ENCODE measurements around the gene NFIA.

The NFIA gene

GRCh38 chr1:61370913-61371279, 288.5 kb downstream of the NFIA start:
- DNase-seq (ENCODE audit: low read depth) = no peak

- no peak for DNase-seq (ENCODE audit: low read depth)
Measured at GRCh38 chr1:61372944-61373343, 290.6 kb downstream of the NFIA start.

GRCh38 chr1:61374156-61374555, 291.8 kb downstream of the NFIA start:
- no peak for DNase-seq (ENCODE audit: low read depth)

- no peak for DNase-seq (ENCODE audit: low read depth)
Measured at GRCh38 chr1:61375082-61375880, 292.9 kb downstream of the NFIA start.

- DNase-seq (ENCODE audit: low read depth) = no peak
Measured at GRCh38 chr1:61376151-61376550, 293.8 kb downstream of the NFIA start.

- DNase-seq (ENCODE audit: low read depth) = no peak
Measured at GRCh38 chr1:61377242-61377958, 295.0 kb downstream of the NFIA start.

- DNase-seq (ENCODE audit: low read depth) = no peak
Measured at GRCh38 chr1:61378494-61379180, 296.3 kb downstream of the NFIA start.

- no peak for DNase-seq (ENCODE audit: low read depth)
Measured at GRCh38 chr1:61379693-61380092, 297.3 kb downstream of the NFIA start.

- no peak for DNase-seq (ENCODE audit: low read depth)
Measured at GRCh38 chr1:61380561-61380960, 298.2 kb downstream of the NFIA start.

GRCh38 chr1:61386323-61386722, 304.0 kb downstream of the NFIA start:
- DNase-seq (ENCODE audit: low read depth) = no peak

- DNase-seq (ENCODE audit: low read depth) = no peak
Measured at GRCh38 chr1:61386770-61387169, 304.4 kb downstream of the NFIA start.

- DNase-seq (ENCODE audit: low read depth) = no peak
Measured at GRCh38 chr1:61387829-61388228, 305.5 kb downstream of the NFIA start.

GRCh38 chr1:61388566-61388965, 306.2 kb downstream of the NFIA start:
- DNase-seq (ENCODE audit: low read depth) = no peak

GRCh38 chr1:61389194-61389925, 307.0 kb downstream of the NFIA start:
- no peak for DNase-seq (ENCODE audit: low read depth)

- no peak for DNase-seq (ENCODE audit: low read depth)
Measured at GRCh38 chr1:61389926-61390845, 307.8 kb downstream of the NFIA start.

- no peak for DNase-seq (ENCODE audit: low read depth)
Measured at GRCh38 chr1:61391730-61392129, 309.4 kb downstream of the NFIA start.

- DNase-seq (ENCODE audit: low read depth) = no peak
Measured at GRCh38 chr1:61392409-61393242, 310.3 kb downstream of the NFIA start.

- no peak for DNase-seq (ENCODE audit: low read depth)
Measured at GRCh38 chr1:61393575-61393974, 311.2 kb downstream of the NFIA start.

GRCh38 chr1:61395146-61395800, 312.9 kb downstream of the NFIA start:
- no peak for DNase-seq (ENCODE audit: low read depth)

- no peak for DNase-seq (ENCODE audit: low read depth)
Measured at GRCh38 chr1:61397495-61397894, 315.1 kb downstream of the NFIA start.
